ENCODE results near the gene DCANP1.

DNA sequence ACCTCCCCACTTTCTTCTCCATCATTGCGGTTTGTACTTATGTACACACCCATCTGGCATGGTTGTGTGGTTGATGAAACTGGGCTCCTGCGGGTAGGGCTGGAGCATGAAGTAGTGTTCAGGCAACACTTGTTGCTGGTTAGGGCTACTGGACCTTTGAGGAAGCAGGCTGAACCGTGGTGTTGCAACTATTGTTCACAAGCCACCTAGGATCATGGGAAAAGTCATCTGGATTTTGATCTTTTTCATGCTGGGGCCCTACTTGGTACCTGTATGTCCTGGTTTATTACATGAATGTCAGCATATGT is 45.1 kb upstream of the DCANP1 start:
- TF ChIP-seq, protein P1, sequence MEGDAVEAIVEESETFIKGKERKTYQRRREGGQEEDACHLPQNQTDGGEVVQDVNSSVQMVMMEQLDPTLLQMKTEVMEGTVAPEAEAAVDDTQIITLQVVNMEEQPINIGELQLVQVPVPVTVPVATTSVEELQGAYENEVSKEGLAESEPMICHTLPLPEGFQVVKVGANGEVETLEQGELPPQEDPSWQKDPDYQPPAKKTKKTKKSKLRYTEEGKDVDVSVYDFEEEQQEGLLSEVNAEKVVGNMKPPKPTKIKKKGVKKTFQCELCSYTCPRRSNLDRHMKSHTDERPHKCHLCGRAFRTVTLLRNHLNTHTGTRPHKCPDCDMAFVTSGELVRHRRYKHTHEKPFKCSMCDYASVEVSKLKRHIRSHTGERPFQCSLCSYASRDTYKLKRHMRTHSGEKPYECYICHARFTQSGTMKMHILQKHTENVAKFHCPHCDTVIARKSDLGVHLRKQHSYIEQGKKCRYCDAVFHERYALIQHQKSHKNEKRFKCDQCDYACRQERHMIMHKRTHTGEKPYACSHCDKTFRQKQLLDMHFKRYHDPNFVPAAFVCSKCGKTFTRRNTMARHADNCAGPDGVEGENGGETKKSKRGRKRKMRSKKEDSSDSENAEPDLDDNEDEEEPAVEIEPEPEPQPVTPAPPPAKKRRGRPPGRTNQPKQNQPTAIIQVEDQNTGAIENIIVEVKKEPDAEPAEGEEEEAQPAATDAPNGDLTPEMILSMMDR (IDR thresholded peaks at IDR 0.05) = no peak
- no peak for TF ChIP-seq POLR2A (IDR thresholded peaks at IDR 0.05)

Data from heart left ventricle (tissue), 13 donors.